ENCODE data around the gene SIDT1. TPM values are rescaled to one million over a fixed set of nuclear protein-coding genes. Genes with fewer than 3 reads are reported as not detected.

SIDT1 gene
- total RNA-seq, 1 experiment from 2014 or later = not detected

GRCh38 chr3:113638910-113639309, 106.6 kb downstream of the SIDT1 start:
- Histone ChIP-seq H3K9me3 (replicated peaks) (no peaks in the 10 kb centered on the region; the same call in 1 of the 2 replicates), H3K27me3 (replicated peaks) (no peaks in the 10 kb centered on the region), H3K36me3 (no peaks in the 10 kb centered on the region), H3K27ac (no peak overlapping the region), H3K4me3 (no peak overlapping the region), H3K4me1 (replicated peaks) (no peaks in the 10 kb centered on the region)
- DNase-seq (ENCODE audit: low read depth in 1 of 2, low spot score in 2 of 2) = no peak

GRCh38 chr3:113643583-113643982, 111.2 kb downstream of the SIDT1 start:
- H3K27ac ChIP-seq = no peak overlapping the region
- H3K4me3 ChIP-seq = no peak overlapping the region
- no peaks in the 10 kb centered on the region for H3K27me3 ChIP-seq (replicated peaks)
- no peak for DNase-seq (ENCODE audit: low read depth in 1 of 2, low spot score in 2 of 2)
- H3K36me3 ChIP-seq = no peaks in the 10 kb centered on the region
- no peaks in the 10 kb centered on the region for H3K4me1 ChIP-seq (replicated peaks)
- H3K9me3 ChIP-seq (replicated peaks) = no peaks in the 10 kb centered on the region; the same call in 1 of the 2 replicates

- no peaks in the 10 kb centered on the region; the same call in 1 of the 2 replicates for H3K9me3 ChIP-seq (replicated peaks)
- DNase-seq (ENCODE audit: low read depth in 1 of 2, low spot score in 2 of 2) = no peak
- H3K4me3 ChIP-seq = no peak overlapping the region
- no peaks in the 10 kb centered on the region for H3K27me3 ChIP-seq (replicated peaks)
- H3K4me1 ChIP-seq (replicated peaks) = no peaks in the 10 kb centered on the region
- no peaks in the 10 kb centered on the region for H3K36me3 ChIP-seq
- no peak overlapping the region for H3K27ac ChIP-seq
Measured at GRCh38 chr3:113648524-113648923, 116.2 kb downstream of the SIDT1 start.

GRCh38 chr3:113649174-113649845, 117.0 kb downstream of the SIDT1 start:
- no peak overlapping the region for H3K4me3 ChIP-seq
- no peak overlapping the region for H3K27ac ChIP-seq
- H3K27me3 ChIP-seq (replicated peaks) = no peaks in the 10 kb centered on the region
- no peak for DNase-seq (ENCODE audit: low read depth in 1 of 2, low spot score in 2 of 2)
- no peaks in the 10 kb centered on the region for H3K4me1 ChIP-seq (replicated peaks)
- H3K9me3 ChIP-seq (replicated peaks) = no peaks in the 10 kb centered on the region
- H3K36me3 ChIP-seq = no peaks in the 10 kb centered on the region

GRCh38 chr3:113654310-113654709, 122.0 kb downstream of the SIDT1 start:
- Histone ChIP-seq H3K27me3 (replicated peaks) (no peaks in the 10 kb centered on the region), H3K4me1 (replicated peaks) (no peaks in the 10 kb centered on the region), H3K9me3 (replicated peaks) (no peaks in the 10 kb centered on the region), H3K4me3 (no peak overlapping the region), H3K36me3 (peaks cover 4% of the 10 kb centered on the region), H3K27ac (no peak overlapping the region)
- no peak for DNase-seq (ENCODE audit: low read depth in 1 of 2, low spot score in 2 of 2)

- no peaks in the 10 kb centered on the region for H3K27me3 ChIP-seq (replicated peaks)
- no peak overlapping the region for H3K27ac ChIP-seq
- no peaks in the 10 kb centered on the region for H3K4me1 ChIP-seq (replicated peaks)
- no peaks in the 10 kb centered on the region for H3K9me3 ChIP-seq (replicated peaks)
- peaks cover 8% of the 10 kb centered on the region for H3K36me3 ChIP-seq
- no peak overlapping the region for H3K4me3 ChIP-seq
- DNase-seq (ENCODE audit: low read depth in 1 of 2, low spot score in 2 of 2) = no peak
Measured at GRCh38 chr3:113654851-113655250, 122.5 kb downstream of the SIDT1 start.

GRCh38 chr3:113658107-113658506, 125.8 kb downstream of the SIDT1 start:
- no peak for DNase-seq (ENCODE audit: low read depth in 1 of 2, low spot score in 2 of 2)
- no peaks in the 10 kb centered on the region for H3K9me3 ChIP-seq (replicated peaks)

GRCh38 chr3:113659101-113659541, 126.8 kb downstream of the SIDT1 start:
- Histone ChIP-seq H3K27ac (no peak overlapping the region), H3K4me3 (no peak overlapping the region), H3K27me3 (replicated peaks) (no peaks in the 10 kb centered on the region), H3K9me3 (replicated peaks) (no peaks in the 10 kb centered on the region), H3K4me1 (replicated peaks) (peaks cover 6% of the 10 kb centered on the region; the same call in 1 of the 2 replicates), H3K36me3 (peaks cover 16% of the 10 kb centered on the region)
- DNase-seq (ENCODE audit: low read depth in 1 of 2, low spot score in 2 of 2) = no peak

More at GRCh38 chr3:113658107-113658506, 125.8 kb downstream of the SIDT1 start:
- Histone ChIP-seq H3K27ac (no peak overlapping the region), H3K4me3 (no peak overlapping the region), H3K36me3 (peaks cover 16% of the 10 kb centered on the region), H3K27me3 (replicated peaks) (no peaks in the 10 kb centered on the region), H3K4me1 (replicated peaks) (peaks cover 6% of the 10 kb centered on the region; the same call in 1 of the 2 replicates)

GRCh38 chr3:113659996-113660395, 127.6 kb downstream of the SIDT1 start:
- H3K4me3 ChIP-seq = no peak overlapping the region
- DNase-seq (ENCODE audit: low read depth in 1 of 2, low spot score in 2 of 2) = no peak
- H3K27ac ChIP-seq = no peak overlapping the region
- H3K27me3 ChIP-seq (replicated peaks) = no peaks in the 10 kb centered on the region
- no peaks in the 10 kb centered on the region for H3K9me3 ChIP-seq (replicated peaks)
- H3K4me1 ChIP-seq (replicated peaks) = peaks cover 6% of the 10 kb centered on the region; the same call in 1 of the 2 replicates
- peaks cover 16% of the 10 kb centered on the region for H3K36me3 ChIP-seq

GRCh38 chr3:113660458-113660857, 128.1 kb downstream of the SIDT1 start:
- Histone ChIP-seq H3K27me3 (replicated peaks) (no peaks in the 10 kb centered on the region), H3K4me1 (replicated peaks) (peaks cover 6% of the 10 kb centered on the region; the same call in 1 of the 2 replicates), H3K27ac (no peak overlapping the region), H3K9me3 (replicated peaks) (no peaks in the 10 kb centered on the region), H3K36me3 (peaks cover 16% of the 10 kb centered on the region), H3K4me3 (no peak overlapping the region)
- no peak for DNase-seq (ENCODE audit: low read depth in 1 of 2, low spot score in 2 of 2)

- peaks cover 6% of the 10 kb centered on the region; the same call in 1 of the 2 replicates for H3K4me1 ChIP-seq (replicated peaks)
- no peaks in the 10 kb centered on the region for H3K27me3 ChIP-seq (replicated peaks)
- H3K36me3 ChIP-seq = peaks cover 16% of the 10 kb centered on the region
- H3K4me3 ChIP-seq = no peak overlapping the region
- DNase-seq (ENCODE audit: low read depth in 1 of 2, low spot score in 2 of 2) = peak in 1 of 2 experiments; percentile 14
- H3K27ac ChIP-seq = no peak overlapping the region
- H3K9me3 ChIP-seq (replicated peaks) = no peaks in the 10 kb centered on the region
Measured at GRCh38 chr3:113660896-113661295, 128.5 kb downstream of the SIDT1 start.

- peaks cover 8% of the 10 kb centered on the region for H3K4me1 ChIP-seq (replicated peaks)
Measured at GRCh38 chr3:113662824-113663223, 130.5 kb downstream of the SIDT1 start.

GRCh38 chr3:113663324-113663750, 131.0 kb downstream of the SIDT1 start:
- H3K4me1 ChIP-seq (replicated peaks) = peaks cover 14% of the 10 kb centered on the region
- no peaks in the 10 kb centered on the region for H3K27me3 ChIP-seq (replicated peaks)
- H3K27ac ChIP-seq = no peak overlapping the region
- H3K4me3 ChIP-seq = no peak overlapping the region
- no peak for DNase-seq (ENCODE audit: low read depth in 1 of 2, low spot score in 2 of 2)
- no peaks in the 10 kb centered on the region for H3K9me3 ChIP-seq (replicated peaks)
- H3K36me3 ChIP-seq = peaks cover 17% of the 10 kb centered on the region

More at GRCh38 chr3:113662824-113663223, 130.5 kb downstream of the SIDT1 start:
- H3K27me3 ChIP-seq (replicated peaks) = no peaks in the 10 kb centered on the region
- H3K4me3 ChIP-seq = no peak overlapping the region
- H3K36me3 ChIP-seq = peaks cover 17% of the 10 kb centered on the region
- DNase-seq (ENCODE audit: low read depth in 1 of 2, low spot score in 2 of 2) = no peak
- H3K27ac ChIP-seq = no peak overlapping the region
- no peaks in the 10 kb centered on the region for H3K9me3 ChIP-seq (replicated peaks)

GRCh38 chr3:113663761-113664160, 131.4 kb downstream of the SIDT1 start:
- DNase-seq (ENCODE audit: low read depth in 1 of 2, low spot score in 2 of 2) = no peak
- H3K9me3 ChIP-seq (replicated peaks) = no peaks in the 10 kb centered on the region
- no peak overlapping the region for H3K27ac ChIP-seq
- peaks cover 17% of the 10 kb centered on the region for H3K36me3 ChIP-seq
- no peak overlapping the region for H3K4me3 ChIP-seq
- peaks cover 14% of the 10 kb centered on the region for H3K4me1 ChIP-seq (replicated peaks)
- H3K27me3 ChIP-seq (replicated peaks) = no peaks in the 10 kb centered on the region

Measured in SJSA1 (cell line).